HEK293 (cell line): ENCODE data around the gene DOK4.

ENCODE experiments used
- CTCF ChIA-PET: fragments of 350-600 bp; formaldehyde crosslinking; extraction: SDS; loops from one replicate; lab custom pipeline; 2021; ENCODE audit warnings: antibody characterized with exemption; lab: Yijun Ruan, JAX
- POLR2A ChIA-PET: fragments of 300-600 bp; formaldehyde crosslinking; extraction: SDS; loops from one replicate; lab custom pipeline; 2020; ENCODE audit warnings: antibody characterized with exemption, inconsistent platforms; lab: Yijun Ruan, JAX
- H3K27ac ChIP-seq: fragments of 200-500 bp; sonication (Bioruptor generic); 2 replicates; pipeline ENCODE4 v1.5.1; 2014; ENCODE audit warnings: low read depth, low read length, control low read depth, inconsistent platforms; ENCODE audit errors: extremely low read depth
- H3K36me3 ChIP-seq, 2 experiments: fragments of 200-500 bp in 1 of 2; sonication (Bioruptor generic) in 1 of 2; 1 replicate in 1 of 2; 2 replicates in 1 of 2; pipeline ENCODE4 v1.5.1; 2014 to 2017; ENCODE audit warnings: inconsistent platforms in 2 of 2, low read length in 2 of 2; ENCODE audit not compliant: control insufficient read depth in 2 of 2, insufficient read depth in 1 of 2
- H3K4me1 ChIP-seq: fragments of 200-500 bp; sonication (Bioruptor generic); 2 replicates; pipeline ENCODE4 v1.5.1; 2014; ENCODE audit warnings: mild to moderate bottlenecking, low read length, inconsistent platforms; ENCODE audit not compliant: control insufficient read depth, insufficient read depth
- H3K4me3 ChIP-seq: 2 replicates; pipeline ENCODE4 v1.5.1; 2011; ENCODE audit warnings: low read depth, mild to moderate bottlenecking, control low read depth, low read length, moderate library complexity
- H3K9me3 ChIP-seq: fragments of 200-500 bp; sonication (Bioruptor generic); 2 replicates; pipeline ENCODE4 v1.5.1; 2014; ENCODE audit warnings: low read depth, low read length, inconsistent platforms; ENCODE audit not compliant: control insufficient read depth, insufficient read depth
- HOXC10 ChIP-seq: sonication (generic); formaldehyde crosslinking; IDR thresholded peaks from 2 replicates; pipeline ENCODE4 v1.8.1; 2023; ENCODE audit warnings: mild to moderate bottlenecking, missing genetic modification reagents
- HOXD13 ChIP-seq: sonication (generic); formaldehyde crosslinking; IDR thresholded peaks from 2 replicates; pipeline ENCODE4 v1.8.0; 2022; ENCODE audit warnings: missing genetic modification reagents, borderline replicate concordance
- KLF9 ChIP-seq: fragments of 450-650 bp; formaldehyde crosslinking; IDR thresholded peaks from 2 replicates; pipeline ENCODE4 v1.5.1; 2016; ENCODE audit warnings: missing biosample characterization, missing genetic modification characterization, low read depth
- SP2 ChIP-seq: fragments of 450-650 bp; formaldehyde crosslinking; IDR thresholded peaks from 2 replicates; pipeline ENCODE4 v1.5.1; 2016; ENCODE audit warnings: missing biosample characterization, missing genetic modification characterization
- ZBTB1 ChIP-seq: fragments of 450-650 bp; formaldehyde crosslinking; IDR thresholded peaks from 2 replicates; pipeline ENCODE4 v1.5.1; 2016; ENCODE audit warnings: missing biosample characterization, missing genetic modification characterization
- ZFP37 ChIP-seq: fragments of 450-650 bp; formaldehyde crosslinking; IDR thresholded peaks from 2 replicates; pipeline ENCODE4 v1.5.1; 2016; ENCODE audit warnings: missing biosample characterization, missing genetic modification characterization
- ZNF239 ChIP-seq: fragments of 450-650 bp; formaldehyde crosslinking; IDR thresholded peaks from 2 replicates; pipeline ENCODE4 v1.5.1; 2016; ENCODE audit warnings: missing biosample characterization, missing genetic modification characterization
- ZNF324 ChIP-seq: fragments of 450-650 bp; formaldehyde crosslinking; IDR thresholded peaks from 2 replicates; pipeline ENCODE4 v1.5.1; 2016; ENCODE audit warnings: missing biosample characterization, missing genetic modification characterization
- ZNF335 ChIP-seq: fragments of 450-650 bp; formaldehyde crosslinking; conservative IDR thresholded peaks from 2 replicates; pipeline ENCODE4 v1.5.1; 2016; ENCODE audit warnings: missing biosample characterization, missing genetic modification characterization
- ZNF341 ChIP-seq: fragments of 450-650 bp; formaldehyde crosslinking; IDR thresholded peaks from 2 replicates; pipeline ENCODE4; 2016; ENCODE audit warnings: low read depth, missing biosample characterization, missing genetic modification characterization
- ZNF354C ChIP-seq: fragments of 450-650 bp; formaldehyde crosslinking; IDR thresholded peaks from 2 replicates; pipeline ENCODE4 v1.5.1; 2016; ENCODE audit warnings: missing biosample characterization, missing genetic modification characterization, low read depth, borderline replicate concordance
- ZNF366 ChIP-seq: fragments of 450-650 bp; formaldehyde crosslinking; conservative IDR thresholded peaks from 2 replicates; pipeline ENCODE4 v1.5.1; 2016; ENCODE audit warnings: missing biosample characterization, missing genetic modification characterization
- ZNF426 ChIP-seq: fragments of 450-650 bp; formaldehyde crosslinking; IDR thresholded peaks from 2 replicates; pipeline ENCODE4 v1.5.1; 2017; ENCODE audit warnings: missing biosample characterization, missing genetic modification characterization, mild to moderate bottlenecking, inconsistent platforms, moderate library complexity
- ZNF510 ChIP-seq: fragments of 450-650 bp; formaldehyde crosslinking; IDR thresholded peaks from 2 replicates; pipeline ENCODE4 v1.5.1; 2018; ENCODE audit warnings: mild to moderate bottlenecking, missing genetic modification characterization, missing biosample characterization; ENCODE audit not compliant: insufficient replicate concordance
- ZNF521 ChIP-seq: fragments of 450-650 bp; formaldehyde crosslinking; IDR thresholded peaks from 2 replicates; pipeline ENCODE4 v1.5.1; 2017; ENCODE audit warnings: missing biosample characterization, mild to moderate bottlenecking, missing genetic modification characterization
- ZNF600 ChIP-seq: fragments of 450-650 bp; formaldehyde crosslinking; IDR thresholded peaks from 2 replicates; pipeline ENCODE4 v1.5.1; 2016; ENCODE audit warnings: missing biosample characterization, missing genetic modification characterization
- ZNF658 ChIP-seq: fragments of 450-650 bp; formaldehyde crosslinking; IDR thresholded peaks from 2 replicates; pipeline ENCODE4; 2016; ENCODE audit warnings: missing biosample characterization, missing genetic modification characterization
- TF ChIP-seq, protein P1 (sequence below): fragments of 450-650 bp; formaldehyde crosslinking; IDR thresholded peaks from 2 replicates; pipeline ENCODE4 v1.5.1; 2016; ENCODE audit warnings: missing biosample characterization, missing genetic modification characterization
- TF ChIP-seq, protein P2 (sequence below): fragments of 450-650 bp; formaldehyde crosslinking; IDR thresholded peaks from 2 replicates; pipeline ENCODE4 v1.5.1; 2017; ENCODE audit warnings: missing biosample characterization, missing genetic modification characterization
- TF ChIP-seq, protein P3 (sequence below): fragments of 450-650 bp; formaldehyde crosslinking; IDR thresholded peaks from 2 replicates; pipeline ENCODE4 v1.5.1; 2016; ENCODE audit warnings: missing biosample characterization, missing genetic modification characterization

The DOK4 gene

DNA sequence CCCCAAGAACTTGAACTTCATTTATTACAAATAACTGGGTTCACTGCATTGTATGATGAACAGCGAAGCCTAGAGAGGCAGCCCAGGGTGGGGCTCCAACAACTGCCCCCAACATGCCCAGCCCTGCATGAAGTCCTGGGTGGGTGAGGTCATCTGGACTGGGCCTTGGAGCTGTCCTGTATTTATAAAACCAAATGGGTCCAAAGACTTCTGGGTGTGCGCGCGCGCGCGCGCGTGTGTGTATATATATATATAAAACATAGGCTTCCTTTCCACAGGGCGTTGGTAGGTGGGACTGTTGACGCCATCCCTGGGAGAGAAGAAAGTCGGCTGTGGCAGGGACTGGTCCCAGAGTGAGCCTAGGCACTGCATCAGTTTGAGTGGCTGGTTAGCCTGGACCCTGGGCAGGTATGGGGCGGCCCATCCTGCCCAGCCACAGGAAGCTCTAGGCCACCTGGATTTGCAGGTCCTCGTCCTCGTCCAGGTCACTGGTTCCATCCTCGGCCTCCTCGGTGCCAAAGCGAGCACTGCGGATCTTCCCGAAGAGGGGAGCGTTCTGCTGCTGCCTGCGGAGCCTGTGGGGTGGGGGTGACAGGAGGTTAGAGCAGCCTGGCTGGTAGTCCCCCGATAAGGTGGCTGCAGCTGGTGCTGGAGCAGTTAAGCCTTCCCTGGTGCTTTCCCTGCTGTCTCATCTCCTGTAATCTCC is 26.2 kb upstream of the DOK4 start:
- POLR2A ChIA-PET: interaction anchor here (0.6 to 1.6 kb wide), 2 partner anchors 11 to 50 kb away, joined by 5 read pairs; partner anchors contain the start of gene POLR2C
- no peak overlapping the region for H3K4me3 ChIP-seq
- H3K9me3 ChIP-seq: no peaks in the 10 kb centered on the region
- CTCF ChIA-PET: interaction anchor here (1.8 to 3.4 kb wide), 2 partner anchors 8 to 90 kb away, joined by 5 to 16 read pairs; no protein-coding TSS in a partner anchor
- peaks cover 0 to 7% of the 10 kb centered on the region in 2 experiments; a peak in 2 of 3 replicates for H3K36me3 ChIP-seq
- no peak overlapping the region for H3K27ac ChIP-seq
- H3K4me1 ChIP-seq: peaks cover 2% of the 10 kb centered on the region; the same call in 1 of the 2 replicates
- TF ChIP-seq ZNF341 (tag by site-specific recombination): no peak
- no peak for TF ChIP-seq ZNF324 (tag by site-specific recombination)
- no peak for TF ChIP-seq ZNF600 (tag by site-specific recombination)
- TF ChIP-seq ZNF521: no peak
- no peak for TF ChIP-seq HOXD13 (CRISPR knock-in tag)

DNA sequence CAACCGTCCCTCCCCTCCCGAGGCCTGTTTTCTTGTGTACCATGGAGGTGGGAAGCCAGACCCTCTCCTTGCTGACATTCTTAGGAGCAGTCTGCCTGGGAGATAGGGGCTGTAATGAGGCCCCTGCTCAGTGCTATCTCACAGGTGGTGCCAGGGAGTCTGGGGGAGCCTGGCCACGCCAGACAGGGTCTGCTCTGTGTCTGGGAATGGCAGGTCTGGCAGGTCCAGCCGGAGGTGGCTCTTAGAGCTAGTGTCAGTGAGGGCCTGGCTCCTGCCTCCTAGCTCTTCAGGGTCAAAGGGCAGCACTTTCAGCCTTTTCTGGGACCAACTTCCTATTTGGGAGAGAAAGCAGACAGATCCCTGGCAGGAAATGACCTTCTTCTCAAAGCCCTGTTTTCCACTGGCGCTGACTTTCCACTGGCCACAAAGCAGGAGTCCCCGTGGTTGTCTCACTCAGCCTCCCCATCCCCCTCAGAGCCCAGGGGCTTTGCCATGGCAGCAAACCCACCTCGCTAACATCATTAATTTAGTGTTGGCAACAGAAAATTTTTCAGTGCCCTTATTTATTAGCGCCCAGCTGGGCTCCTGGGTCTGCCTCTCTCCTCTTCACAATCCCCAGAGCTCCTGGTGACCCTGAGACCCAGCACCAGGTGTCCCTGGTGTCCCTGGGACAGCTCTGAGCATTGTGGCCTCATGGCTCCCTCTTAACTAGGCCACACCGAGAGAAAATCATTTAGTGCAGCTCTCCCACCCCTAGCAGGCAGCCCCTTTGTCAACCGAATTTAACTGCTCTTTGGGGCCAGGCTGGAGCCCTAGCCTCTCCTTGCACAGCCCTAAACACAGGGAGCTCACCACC is 24.0 kb upstream of the DOK4 start:
- Histone ChIP-seq H3K4me1 (peaks cover 2% of the 10 kb centered on the region; the same call in 1 of the 2 replicates), H3K4me3 (no peak overlapping the region), H3K27ac (no peak overlapping the region), H3K36me3 (peaks cover 0 to 3% of the 10 kb centered on the region in 2 experiments; a peak in 2 of 3 replicates), H3K9me3 (no peaks in the 10 kb centered on the region)
- ChIA-PET POLR2A (no interaction called here), CTCF (interaction anchor here (0.5 to 3.4 kb wide), 6 partner anchors 8 to 342 kb away, joined by 4 to 16 read pairs (median 6); partner anchors contain the start of gene POLR2C)
- TF ChIP-seq, protein P1, sequence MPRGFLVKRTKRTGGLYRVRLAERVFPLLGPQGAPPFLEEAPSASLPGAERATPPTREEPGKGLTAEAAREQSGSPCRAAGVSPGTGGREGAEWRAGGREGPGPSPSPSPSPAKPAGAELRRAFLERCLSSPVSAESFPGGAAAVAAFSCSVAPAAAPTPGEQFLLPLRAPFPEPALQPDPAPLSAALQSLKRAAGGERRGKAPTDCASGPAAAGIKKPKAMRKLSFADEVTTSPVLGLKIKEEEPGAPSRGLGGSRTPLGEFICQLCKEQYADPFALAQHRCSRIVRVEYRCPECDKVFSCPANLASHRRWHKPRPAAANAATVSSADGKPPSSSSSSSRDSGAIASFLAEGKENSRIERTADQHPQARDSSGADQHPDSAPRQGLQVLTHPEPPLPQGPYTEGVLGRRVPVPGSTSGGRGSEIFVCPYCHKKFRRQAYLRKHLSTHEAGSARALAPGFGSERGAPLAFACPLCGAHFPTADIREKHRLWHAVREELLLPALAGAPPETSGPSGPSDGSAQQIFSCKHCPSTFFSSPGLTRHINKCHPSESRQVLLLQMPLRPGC (tag by site-specific recombination): no peak
- TF ChIP-seq HOXC10 (CRISPR knock-in tag) (no peak), ZNF366 (no peak), KLF9 (tag by site-specific recombination) (no peak), ZNF426 (tag by site-specific recombination) (no peak), ZNF239 (tag by site-specific recombination) (no peak), ZFP37 (tag by site-specific recombination) (no peak), ZNF510 (tag by site-specific recombination) (no peak), ZNF335 (no peak), SP2 (no peak), ZNF658 (tag by site-specific recombination) (no peak), ZNF354C (tag by site-specific recombination) (no peak), ZBTB1 (no peak)
- TF ChIP-seq, protein P2, sequence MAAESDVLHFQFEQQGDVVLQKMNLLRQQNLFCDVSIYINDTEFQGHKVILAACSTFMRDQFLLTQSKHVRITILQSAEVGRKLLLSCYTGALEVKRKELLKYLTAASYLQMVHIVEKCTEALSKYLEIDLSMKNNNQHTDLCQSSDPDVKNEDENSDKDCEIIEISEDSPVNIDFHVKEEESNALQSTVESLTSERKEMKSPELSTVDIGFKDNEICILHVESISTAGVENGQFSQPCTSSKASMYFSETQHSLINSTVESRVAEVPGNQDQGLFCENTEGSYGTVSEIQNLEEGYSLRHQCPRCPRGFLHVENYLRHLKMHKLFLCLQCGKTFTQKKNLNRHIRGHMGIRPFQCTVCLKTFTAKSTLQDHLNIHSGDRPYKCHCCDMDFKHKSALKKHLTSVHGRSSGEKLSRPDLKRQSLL: no peak
- TF ChIP-seq, protein P3, sequence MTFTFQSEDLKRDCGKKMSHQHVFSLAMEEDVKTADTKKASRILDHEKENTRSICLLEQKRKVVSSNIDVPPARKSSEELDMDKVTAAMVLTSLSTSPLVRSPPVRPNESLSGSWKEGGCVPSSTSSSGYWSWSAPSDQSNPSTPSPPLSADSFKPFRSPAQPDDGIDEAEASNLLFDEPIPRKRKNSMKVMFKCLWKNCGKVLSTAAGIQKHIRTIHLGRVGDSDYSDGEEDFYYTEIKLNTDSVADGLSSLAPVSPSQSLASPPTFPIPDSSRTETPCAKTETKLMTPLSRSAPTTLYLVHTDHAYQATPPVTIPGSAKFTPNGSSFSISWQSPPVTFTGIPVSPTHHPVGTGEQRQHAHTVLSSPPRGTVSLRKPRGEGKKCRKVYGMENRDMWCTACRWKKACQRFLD: no peak
